K562 (cell line): ENCODE measurements around the gene ZNF219. TPM values are rescaled to one million over a fixed set of nuclear protein-coding genes. Genes with fewer than 3 reads are reported as not detected.

Experiments
- ATAC-seq: fragments of 200-7000 bp; cut with Tn5 transposase; 3 replicates; pipeline ENCODE4 v1.9.1; 2020; ENCODE audit warnings: moderate library complexity
- BruUV-seq: library from RNA; stranded (reverse); fragments of 400-500 nt; replicated peaks from 2 replicates; lab custom pipeline; 2021; lab: Mats Ljungman, UMichigan
- CTCF ChIA-PET: fragments of 300-600 bp; formaldehyde crosslinking; extraction: SDS; loops from one replicate; lab custom pipeline; 2021; ENCODE audit warnings: low intra/inter-chr PET ratio; lab: Yijun Ruan, JAX
- POLR2A ChIA-PET: fragments of 300-600, 350-650 bp; sonication (Branson Sonifier 250); formaldehyde crosslinking; extraction: SDS; loops from one replicate; lab custom pipeline; 2021; ENCODE audit warnings: antibody characterized with exemption, inconsistent platforms; lab: Yijun Ruan, JAX
- DNase-seq, 4 experiments: peaks; one replicate each; pipeline versions ENCODE4 v3.0.0 to v3.0.0-alpha.2; 2011 to 2018; ENCODE audit warnings: low spot score in 3 of 4, mixed read lengths in 3 of 4; ENCODE audit errors: extremely low read depth in 1 of 4
- FAIRE-seq: peaks from 2 replicates; lab custom pipeline; 2011; peaks lifted over from hg19 to GRCh38; lab: Jason Lieb, UNC
- H2AFZ ChIP-seq: 2 replicates; pipeline ENCODE4 v1.6.0; 2011; ENCODE audit warnings: low read depth, low read length, control low read depth, inconsistent platforms
- H3K27ac ChIP-seq: fragments of 200-600 bp; 3 replicates; pipeline ENCODE4 v1.8.0; 2011; ENCODE audit warnings: low read depth, mild to moderate bottlenecking, control low read depth, inconsistent platforms, low read length, moderate library complexity, mixed read lengths; ENCODE audit errors: extremely low read depth
- H3K27me3 ChIP-seq, 2 experiments: fragments of 300-600 bp in 1 of 2; 2 replicates in 1 of 2; 3 replicates in 1 of 2; pipeline versions ENCODE4 v1.6.0 to v1.8.0; 2011; ENCODE audit warnings: inconsistent platforms in 2 of 2, low read length in 2 of 2, mild to moderate bottlenecking in 1 of 2, mixed read lengths in 1 of 2, moderate library complexity in 1 of 2; ENCODE audit not compliant: control insufficient read depth in 2 of 2, insufficient read depth in 2 of 2
- H3K36me3 ChIP-seq: fragments of 300-600 bp; 3 replicates; pipeline ENCODE4 v1.8.0; 2011; ENCODE audit warnings: mild to moderate bottlenecking, low read length, inconsistent platforms; ENCODE audit not compliant: control insufficient read depth, insufficient read depth
- H3K4me1 ChIP-seq, 2 experiments: fragments of 200-600 bp in 1 of 2; replicated peaks in 1 of 2; 2 replicates in 1 of 2; 3 replicates in 1 of 2; pipeline versions ENCODE4 v1.5.1 to v1.8.0; 2011; ENCODE audit warnings: inconsistent platforms in 2 of 2, low read length in 2 of 2, mild to moderate bottlenecking in 1 of 2, mixed read lengths in 1 of 2, moderate library complexity in 1 of 2; ENCODE audit not compliant: control insufficient read depth in 2 of 2, insufficient read depth in 2 of 2
- H3K4me2 ChIP-seq: 2 replicates; pipeline ENCODE4 v1.6.1; 2011; ENCODE audit warnings: low read length, control low read depth, inconsistent platforms, mixed read lengths; ENCODE audit not compliant: insufficient read depth
- H3K4me3 ChIP-seq: fragments of 200-600 bp; sonication (generic), shearing (Covaris generic); 2 replicates; pipeline ENCODE4 v1.5.1; 2016; ENCODE audit warnings: control low read depth, inconsistent platforms
- H3K79me2 ChIP-seq: fragments of 200-600 bp; 3 replicates; pipeline ENCODE4 v1.8.0; 2011; ENCODE audit warnings: low read length, inconsistent platforms; ENCODE audit not compliant: control insufficient read depth, insufficient read depth
- H3K9ac ChIP-seq, 2 experiments: 2 replicates each; pipeline versions ENCODE4 v1.6.0 to v1.6.1; 2011; ENCODE audit warnings: low read depth in 2 of 2, low read length in 2 of 2, control low read depth in 1 of 2, inconsistent platforms in 1 of 2, mild to moderate bottlenecking in 1 of 2, mixed read lengths in 1 of 2; ENCODE audit not compliant: insufficient read depth in 1 of 2
- H3K9me1 ChIP-seq: one replicate; pipeline ENCODE4 v1.6.0; 2011; ENCODE audit warnings: inconsistent platforms, mild to moderate bottlenecking, low read length, moderate library complexity; ENCODE audit not compliant: control insufficient read depth, insufficient read depth
- H3K9me3 ChIP-seq: replicated peaks from 2 replicates; pipeline ENCODE4 v1.5.1; 2011; ENCODE audit warnings: low read depth, low read length, inconsistent platforms; ENCODE audit not compliant: control insufficient read depth, insufficient read depth
- H4K20me1 ChIP-seq: replicated peaks from 2 replicates; pipeline ENCODE4 v1.6.1; 2011; ENCODE audit warnings: low read length, inconsistent platforms, mixed read lengths; ENCODE audit not compliant: control insufficient read depth, insufficient read depth
- CREB1 ChIP-seq, 2 experiments: sonication (generic) in 1 of 2; formaldehyde crosslinking in 1 of 2; IDR thresholded peaks; 2 replicates each; pipeline versions ENCODE4 v1.6.1 to v1.8.0; 2012 to 2022; ENCODE audit warnings: inconsistent platforms in 1 of 2, mild to moderate bottlenecking in 1 of 2, missing genetic modification reagents in 1 of 2, moderate library complexity in 1 of 2
- KDM2B ChIP-seq: fragments of 250-450 bp; sonication (Bioruptor Pico); IDR thresholded peaks from 2 replicates; pipeline ENCODE4 v1.8.0; 2021; ENCODE audit warnings: mild to moderate bottlenecking, moderate library complexity
- STAT5A ChIP-seq: IDR thresholded peaks from 2 replicates; pipeline ENCODE4 v1.6.1; 2012; ENCODE audit warnings: low read length, inconsistent platforms, borderline replicate concordance
- ZNF239 ChIP-seq: fragments of 250-450 bp; sonication (Bioruptor Pico); IDR thresholded peaks from 2 replicates; pipeline ENCODE4 v1.4.0; 2020; ENCODE audit warnings: mild to moderate bottlenecking
- WGBS: fragments of 100-300 bp; shearing (Covaris generic); methylation state at CpG from one replicate; pipeline ENCODE4 v1.1.6; 2016; ENCODE audit warnings: low coverage, mixed read lengths; ENCODE audit not compliant: insufficient coverage; ENCODE audit errors: missing lambda C conversion rate; 5-methylcytosine and 5-hydroxymethylcytosine counted together
- in situ Hi-C: fragments of 300-500 bp; cut with MboI; formaldehyde crosslinking; loops from 4 replicates; pipeline ENCODE4 v1.15.0; 2018; ENCODE audit warnings: inconsistent platforms, mixed read lengths
- intact Hi-C: fragments of 100-400 bp; cut with micrococcal nuclease; formaldehyde crosslinking; loops from 2 replicates; pipeline ENCODE4 v1.14.2; 2022
- polyA plus RNA-seq, 8 experiments: library from polyadenylated mRNA; depleted of rRNA in 4 of 8; stranded (reverse) in 5 of 8; unstranded in 3 of 8; fragments of >200 nt; fragmentation: Nextera tagmentation in 2 of 8; fragmentation: Illumina TruSeq in 1 of 8; extraction: Ambion mirVana in 2 of 8; extraction: Trizol in 1 of 8; gene quantifications; 2 replicates each; pipeline versions ENCODE4 v1.2.1 to v1.2.3, GENCODE V29; 2011 to 2014; ENCODE audit warnings: inconsistent platforms in 1 of 8, missing spikeins in 1 of 8
- total RNA-seq, 7 experiments: library from RNA; depleted of rRNA in 6 of 7; stranded (reverse); fragments of >200 nt in 6 of 7; fragmentation: Illumina TruSeq in 2 of 7; extraction: Trizol in 2 of 7; gene quantifications; 2 replicates each; pipeline versions ENCODE4 v1.2.1 to v1.2.3, GENCODE V29; 2011 to 2021; ENCODE audit warnings: low replicate concordance in 1 of 7
- TF ChIP-seq, protein P1 (sequence below): fragments of 450-650 bp; conservative IDR thresholded peaks from 2 replicates; pipeline ENCODE4 v1.6.1; 2016; ENCODE audit warnings: missing genetic modification characterization, low read depth, mild to moderate bottlenecking, control low read depth, missing compliant biosample characterization

The ZNF219 gene
- total and polyA plus RNA-seq, 9 of the 15 experiments (the other 6 are each of a cell fraction or from before 2014, with no cell fraction given), result 0.29 to 10.6 (median 2.8) TPM

DNA sequence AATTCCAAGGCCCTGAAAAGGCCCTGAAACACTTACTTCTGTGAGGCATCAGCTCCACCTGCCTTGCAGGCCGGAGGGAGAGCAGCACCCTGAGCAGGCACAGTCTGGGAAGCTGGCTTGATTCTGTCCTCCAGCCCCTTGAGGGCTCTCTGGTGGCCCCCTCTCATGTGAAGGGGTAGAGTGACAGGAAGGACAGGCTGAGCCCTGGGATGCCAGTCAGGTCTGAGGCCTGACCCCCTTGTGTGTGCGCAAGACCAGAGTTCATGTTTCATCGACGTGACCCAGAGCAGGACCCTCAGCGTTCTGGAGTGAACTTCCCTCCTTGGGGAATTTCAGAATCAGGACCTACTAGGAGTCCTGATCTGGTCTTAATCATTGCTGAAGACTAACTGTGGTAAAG lies 39.6 kb downstream of the ZNF219 start:
- H3K79me2 ChIP-seq, result no peaks in the 10 kb centered on the region

More for the DNA sequence above, 39.6 kb downstream of the ZNF219 start:
- H4K20me1 ChIP-seq, result no peaks in the 10 kb centered on the region
- intact Hi-C loops, result no loop called here
- no peak for DNase-seq
- TF ChIP-seq STAT5A (no peak), KDM2B (CRISPR knock-in tag) (no peak), ZNF239 (CRISPR knock-in tag) (peak; percentile 64; the same call in 1 of the 2 replicates), CREB1 (IDR thresholded peaks at IDR 0.05) (no peak), CREB1 (CRISPR knock-in tag; IDR thresholded peaks at IDR 0.05) (no peak)
- TF ChIP-seq, protein P1, sequence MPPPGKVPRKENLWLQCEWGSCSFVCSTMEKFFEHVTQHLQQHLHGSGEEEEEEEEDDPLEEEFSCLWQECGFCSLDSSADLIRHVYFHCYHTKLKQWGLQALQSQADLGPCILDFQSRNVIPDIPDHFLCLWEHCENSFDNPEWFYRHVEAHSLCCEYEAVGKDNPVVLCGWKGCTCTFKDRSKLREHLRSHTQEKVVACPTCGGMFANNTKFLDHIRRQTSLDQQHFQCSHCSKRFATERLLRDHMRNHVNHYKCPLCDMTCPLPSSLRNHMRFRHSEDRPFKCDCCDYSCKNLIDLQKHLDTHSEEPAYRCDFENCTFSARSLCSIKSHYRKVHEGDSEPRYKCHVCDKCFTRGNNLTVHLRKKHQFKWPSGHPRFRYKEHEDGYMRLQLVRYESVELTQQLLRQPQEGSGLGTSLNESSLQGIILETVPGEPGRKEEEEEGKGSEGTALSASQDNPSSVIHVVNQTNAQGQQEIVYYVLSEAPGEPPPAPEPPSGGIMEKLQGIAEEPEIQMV (tag), result no peak
- POLR2A ChIA-PET, result interaction anchor here (0.7 to 1.0 kb wide), 3 partner anchors 11 to 550 kb away, joined by 3 to 5 read pairs (median 4); no protein-coding TSS in a partner anchor
- H3K4me2 ChIP-seq, result no peak overlapping the region
- no peak overlapping the region; a peak in 1 of 4 replicates for H3K9ac ChIP-seq
- ATAC-seq, result peak; percentile 49; the same call in 1 of the 3 replicates
- H3K27me3 ChIP-seq, result no peaks in the 10 kb centered on the region
- WGBS, result 55% methylated on average over 4 of the region's 5 CpGs
- no peak overlapping the region for H3K27ac ChIP-seq
- no peaks in the 10 kb centered on the region for H3K36me3 ChIP-seq
- FAIRE-seq, result no peak
- H3K9me1 ChIP-seq, result no peaks in the 10 kb centered on the region
- H3K9me3 ChIP-seq, result no peaks in the 10 kb centered on the region
- no TSS peak for BruUV-seq
- no peaks in the 10 kb centered on the region; a peak in 2 of 5 replicates for H3K4me1 ChIP-seq
- CTCF ChIA-PET, result interaction anchor here (0.6 kb wide), 1 partner anchor 8 kb away, joined by 5 read pairs; no protein-coding TSS in a partner anchor
- in situ Hi-C loops, result no loop called here
- H3K4me3 ChIP-seq, result no peak overlapping the region
- H2AFZ ChIP-seq, result no peak overlapping the region
